DMS 273 treated with DMSO at 0.1 percent for 48 hours (cell line): ENCODE results near the gene SNX1.
"Not testable (repeated sequence)": the region's sequence is repeated elsewhere in the genome, so short reads cannot be mapped to it uniquely, and the experiment has no call there.

Experiments used
- DNase-seq: peaks from one replicate; lab custom pipeline; 2025; lab: John Stamatoyannopoulos, UW

SNX1 gene

GRCh38 chr15:64072812-64073211 is 23.0 kb upstream of the SNX1 start:
- DNase-seq, result no peak

- not testable (repeated sequence) for DNase-seq
These were observed 22.3 kb upstream of the SNX1 start for GRCh38 chr15:64073496-64073895.

GRCh38 chr15:64082757-64083156 is 13.0 kb upstream of the SNX1 start:
- no peak for DNase-seq

- no peak for DNase-seq
These were observed 6.1 kb upstream of the SNX1 start for GRCh38 chr15:64089543-64090280.

GRCh38 chr15:64090527-64090926 is 5.3 kb upstream of the SNX1 start:
- no peak for DNase-seq

- no peak for DNase-seq
These were observed 3.5 kb upstream of the SNX1 start for GRCh38 chr15:64092075-64092820.

GRCh38 chr15:64092864-64093626 is 2.7 kb upstream of the SNX1 start:
- peak; percentile 26 for DNase-seq

- peak; percentile 94 for DNase-seq
These were observed 2.0 kb upstream of the SNX1 start, which contains the start of gene CIAO2A for GRCh38 chr15:64093627-64094417. Gene CIAO2A (minus strand): TSS chr15:64093838. CDS start chr15:64093768, 70 bp downstream.

GRCh38 chr15:64095431-64095794 is 369 bp upstream of the SNX1 start:
- no peak for DNase-seq

- peak; percentile 2 for DNase-seq
These were observed 1.0 kb downstream of the SNX1 start for GRCh38 chr15:64096668-64097384.

GRCh38 chr15:64099379-64099778 is 3.6 kb downstream of the SNX1 start:
- no peak for DNase-seq

GRCh38 chr15:64100958-64101357 is 5.2 kb downstream of the SNX1 start:
- no peak for DNase-seq

GRCh38 chr15:64102497-64102896 is 6.7 kb downstream of the SNX1 start:
- no peak for DNase-seq

- DNase-seq, result no peak
These were observed 9.4 kb downstream of the SNX1 start for GRCh38 chr15:64105113-64105704.

GRCh38 chr15:64107337-64107736 is 11.6 kb downstream of the SNX1 start:
- no peak for DNase-seq

GRCh38 chr15:64110108-64110701 is 14.4 kb downstream of the SNX1 start:
- DNase-seq, result not testable (repeated sequence)

- DNase-seq, result no peak
These were observed 15.3 kb downstream of the SNX1 start for GRCh38 chr15:64110950-64111678.

GRCh38 chr15:64111679-64112050 is 15.9 kb downstream of the SNX1 start:
- DNase-seq, result no peak

GRCh38 chr15:64112073-64112772 is 16.4 kb downstream of the SNX1 start:
- DNase-seq, result no peak
